Measurements from ENCODE around the gene MFSD6L.

The MFSD6L gene

GRCh38 chr17:8798846-8799569 lies at the start of gene MFSD6L:
Gene MFSD6L (minus strand): TSS chr17:8799365. CDS start chr17:8799120, 245 bp downstream.
- ChIA-PET POLR2A (ENCODE audit: low non-redundant PET) (no interaction called here), CTCF (interaction anchor here (0.5 to 2.0 kb wide), 5 partner anchors 13 to 889 kb away, joined by 3 to 8 read pairs (median 5); no protein-coding TSS in a partner anchor)
- TF ChIP-seq, protein P1, sequence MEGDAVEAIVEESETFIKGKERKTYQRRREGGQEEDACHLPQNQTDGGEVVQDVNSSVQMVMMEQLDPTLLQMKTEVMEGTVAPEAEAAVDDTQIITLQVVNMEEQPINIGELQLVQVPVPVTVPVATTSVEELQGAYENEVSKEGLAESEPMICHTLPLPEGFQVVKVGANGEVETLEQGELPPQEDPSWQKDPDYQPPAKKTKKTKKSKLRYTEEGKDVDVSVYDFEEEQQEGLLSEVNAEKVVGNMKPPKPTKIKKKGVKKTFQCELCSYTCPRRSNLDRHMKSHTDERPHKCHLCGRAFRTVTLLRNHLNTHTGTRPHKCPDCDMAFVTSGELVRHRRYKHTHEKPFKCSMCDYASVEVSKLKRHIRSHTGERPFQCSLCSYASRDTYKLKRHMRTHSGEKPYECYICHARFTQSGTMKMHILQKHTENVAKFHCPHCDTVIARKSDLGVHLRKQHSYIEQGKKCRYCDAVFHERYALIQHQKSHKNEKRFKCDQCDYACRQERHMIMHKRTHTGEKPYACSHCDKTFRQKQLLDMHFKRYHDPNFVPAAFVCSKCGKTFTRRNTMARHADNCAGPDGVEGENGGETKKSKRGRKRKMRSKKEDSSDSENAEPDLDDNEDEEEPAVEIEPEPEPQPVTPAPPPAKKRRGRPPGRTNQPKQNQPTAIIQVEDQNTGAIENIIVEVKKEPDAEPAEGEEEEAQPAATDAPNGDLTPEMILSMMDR (conservative IDR thresholded peaks at IDR 0.05; ENCODE audit: low read depth), result no peak
- H3K27ac ChIP-seq, result no peak within 1 kb of the TSS
- peak; percentile 12 for DNase-seq (ENCODE audit: low spot score)

- ChIA-PET CTCF (no interaction called here), POLR2A (ENCODE audit: low non-redundant PET) (no interaction called here)
- no peak overlapping the region for H3K27ac ChIP-seq
- DNase-seq (ENCODE audit: low spot score), result no peak
- TF ChIP-seq, protein P1 (conservative IDR thresholded peaks at IDR 0.05; ENCODE audit: low read depth), result no peak
These were observed 48.7 kb upstream of the MFSD6L start for GRCh38 chr17:8847891-8848290.

DNA sequence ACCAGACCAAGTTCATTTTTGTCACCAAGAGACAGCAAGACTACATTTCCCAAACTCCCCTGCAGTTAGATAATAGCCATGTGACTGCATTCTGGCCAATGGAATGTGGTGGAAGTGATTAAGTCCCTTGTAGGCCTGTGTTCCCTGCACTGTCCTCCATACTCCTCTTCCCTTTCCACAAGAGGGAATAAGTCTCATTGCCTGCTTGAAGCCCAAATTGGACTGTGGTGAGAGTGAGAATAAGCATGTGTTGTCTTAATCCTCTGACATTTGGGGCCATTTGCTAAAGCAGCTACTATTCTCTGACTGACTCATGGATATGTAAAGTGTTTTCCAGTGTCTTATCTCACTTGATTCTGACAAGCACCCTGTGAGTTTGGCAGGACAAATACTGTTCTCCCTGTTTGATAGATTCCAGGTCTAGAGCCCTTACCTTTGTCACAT lies 47.6 kb upstream of the MFSD6L start:
- H3K27ac ChIP-seq, result no peak overlapping the region
- CTCF ChIA-PET, result no interaction called here
- peak; percentile 54 for DNase-seq (ENCODE audit: low spot score)
- POLR2A ChIA-PET (ENCODE audit: low non-redundant PET), result no interaction called here
- TF ChIP-seq, protein P1 (conservative IDR thresholded peaks at IDR 0.05; ENCODE audit: low read depth), result no peak

GRCh38 chr17:8844229-8845218 lies 45.4 kb upstream of the MFSD6L start:
- TF ChIP-seq, protein P1 (conservative IDR thresholded peaks at IDR 0.05; ENCODE audit: low read depth), result no peak
- no peak overlapping the region for H3K27ac ChIP-seq
- CTCF ChIA-PET, result interaction anchor here (0.6 kb wide), 1 partner anchor 508 kb away, joined by 3 read pairs; no protein-coding TSS in a partner anchor
- DNase-seq (ENCODE audit: low spot score), result peak; percentile 9
- POLR2A ChIA-PET (ENCODE audit: low non-redundant PET), result no interaction called here

DNA sequence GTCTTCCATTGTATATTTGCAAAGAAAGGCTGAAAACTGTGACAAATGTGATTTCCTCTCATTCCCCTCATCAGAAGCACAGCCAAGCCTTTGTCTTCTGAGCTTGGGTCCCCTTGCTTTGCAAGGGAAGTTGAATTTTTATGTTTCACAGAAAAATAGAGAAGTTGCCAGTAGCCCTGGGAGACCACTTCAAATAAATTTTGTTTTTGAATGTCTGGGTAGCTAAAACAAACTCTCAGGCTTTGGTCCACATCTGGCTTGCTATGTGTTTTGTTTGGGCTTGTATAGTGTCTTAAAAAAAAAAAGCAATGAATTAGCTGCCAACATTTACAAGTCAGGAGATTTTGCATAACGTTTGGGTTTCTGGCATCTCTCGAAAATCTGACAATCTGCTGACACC lies 44.2 kb upstream of the MFSD6L start:
- DNase-seq (ENCODE audit: low spot score), result no peak
- H3K27ac ChIP-seq, result no peak overlapping the region
- TF ChIP-seq, protein P1 (conservative IDR thresholded peaks at IDR 0.05; ENCODE audit: low read depth), result no peak
- POLR2A ChIA-PET (ENCODE audit: low non-redundant PET), result no interaction called here
- CTCF ChIA-PET, result interaction anchor here (0.6 kb wide), 1 partner anchor 1034 kb away, joined by 3 read pairs; no protein-coding TSS in a partner anchor

GRCh38 chr17:8841844-8842243 lies 42.7 kb upstream of the MFSD6L start:
- TF ChIP-seq, protein P1 (conservative IDR thresholded peaks at IDR 0.05; ENCODE audit: low read depth), result no peak
- no peak for DNase-seq (ENCODE audit: low spot score)
- POLR2A ChIA-PET (ENCODE audit: low non-redundant PET), result interaction anchor here (0.5 kb wide), 1 partner anchor 299 kb away, joined by 9 read pairs; no protein-coding TSS in a partner anchor
- CTCF ChIA-PET, result interaction anchor here (0.6 kb wide), 1 partner anchor 1805 kb away, joined by 3 read pairs; no protein-coding TSS in a partner anchor
- H3K27ac ChIP-seq, result no peak overlapping the region
